ENCODE data around the gene P2RY6.

The P2RY6 gene

GRCh38 chr11:73340164-73340563 is 68.0 kb downstream of the P2RY6 start:
- no peak for DNase-seq

DNA sequence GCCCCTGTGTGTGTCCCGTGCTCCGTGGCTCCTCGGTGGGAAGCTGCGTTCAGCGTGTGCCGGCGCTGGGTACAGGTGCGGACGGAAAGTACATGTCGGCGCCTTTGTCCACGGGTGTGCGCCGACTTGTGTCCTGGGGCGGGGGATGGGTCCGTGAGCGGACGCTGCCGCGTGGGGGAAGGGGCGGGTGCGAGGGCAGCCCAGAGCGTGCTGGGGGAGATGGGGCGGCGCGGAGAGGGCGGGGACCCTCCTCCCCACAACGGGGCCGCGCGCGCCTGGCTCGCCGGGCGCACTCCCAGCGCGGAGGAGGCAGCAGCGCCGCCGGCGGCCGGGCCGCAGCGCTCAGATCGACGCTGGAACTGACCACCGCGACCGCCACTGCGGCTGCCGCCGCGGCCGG is 70.5 kb downstream of the P2RY6 start:
- DNase-seq = no peak

GRCh38 chr11:73343076-73343873 is 71.1 kb downstream of the P2RY6 start:
- DNase-seq = no peak

DNA sequence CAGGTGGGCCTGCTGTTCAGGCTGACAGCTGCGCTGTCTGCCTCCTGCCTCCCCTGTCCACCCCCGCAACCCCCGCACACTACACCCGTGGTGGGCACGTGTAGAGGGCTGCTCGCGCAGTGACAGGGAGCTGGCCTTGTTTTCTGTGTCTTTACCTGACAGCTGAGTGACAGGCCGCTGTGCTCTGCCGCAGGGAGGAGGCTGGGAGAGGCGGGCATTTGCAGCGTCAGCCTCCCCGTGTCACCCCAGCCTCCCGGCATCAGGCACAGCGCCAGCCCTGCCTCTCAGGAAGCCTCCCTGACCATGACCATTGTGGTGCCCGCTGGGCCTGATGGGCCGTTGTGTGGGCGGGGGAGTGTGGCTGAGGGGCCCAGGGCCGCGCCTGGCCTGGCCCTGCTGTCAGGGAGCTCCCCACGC is 72.1 kb downstream of the P2RY6 start:
- DNase-seq = no peak

DNA sequence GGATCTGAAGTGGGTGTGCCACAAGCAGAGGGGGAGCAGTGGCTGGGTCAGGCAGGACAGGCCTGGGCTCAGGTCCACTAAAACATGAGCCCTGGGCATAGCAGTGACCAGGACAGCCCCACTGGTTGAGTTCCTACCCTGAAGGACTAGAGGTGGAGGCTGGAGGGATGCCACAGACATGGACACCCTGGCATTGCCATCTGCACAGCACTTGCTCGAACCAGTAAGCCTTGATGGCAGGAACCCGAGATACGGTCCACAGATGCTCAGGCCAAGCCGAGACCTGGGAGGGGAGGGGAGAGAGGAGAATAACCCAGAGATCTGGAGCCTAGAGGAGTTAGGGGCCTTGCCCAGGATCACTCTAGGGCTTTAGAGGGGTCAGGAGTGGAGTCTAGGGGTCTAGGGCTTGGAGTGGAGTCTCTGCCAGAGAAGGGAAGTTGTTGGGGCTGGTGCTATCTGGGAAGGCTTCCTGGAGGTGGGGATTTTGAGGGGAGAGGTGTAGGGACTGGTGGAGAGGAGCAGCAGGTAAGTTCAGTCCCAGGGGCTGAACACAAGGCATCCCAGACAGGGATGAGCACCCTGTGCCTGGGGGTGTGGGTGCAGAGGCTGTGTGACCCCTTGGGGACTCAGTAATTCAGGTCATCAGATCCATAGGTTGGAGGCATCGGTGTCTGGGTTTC is 73.5 kb downstream of the P2RY6 start:
- DNase-seq = no peak

- DNase-seq = no peak
Observed at GRCh38 chr11:73346186-73346935, 74.2 kb downstream of the P2RY6 start.

DNA sequence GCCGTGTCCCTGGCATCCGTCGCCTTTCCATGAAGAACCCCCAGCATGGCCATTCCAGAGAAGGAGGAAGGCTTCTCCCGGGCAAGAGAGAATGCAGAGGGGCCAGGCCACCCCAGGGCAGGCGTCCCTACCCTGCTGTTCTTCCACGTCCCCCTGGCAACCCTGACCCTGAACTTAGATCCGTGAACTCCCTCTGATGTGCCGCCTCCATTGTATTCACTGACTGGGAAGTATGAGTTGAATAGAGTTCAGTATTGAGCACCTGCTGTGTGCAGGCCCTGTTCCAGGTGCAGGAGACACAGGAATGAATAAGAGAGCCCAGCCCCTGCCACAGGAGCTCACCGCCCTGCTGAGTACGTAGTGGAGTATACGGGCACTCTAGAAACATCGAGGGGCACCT is 74.9 kb downstream of the P2RY6 start:
- no peak for DNase-seq

Data from NCI-H187 (cell line).